AG04449 (cell line): ENCODE results near the gene PFN2.

Experiments
- CTCF ChIA-PET: fragments of 350-600 bp; formaldehyde crosslinking; extraction: SDS; loops from one replicate; lab custom pipeline; 2021; ENCODE audit warnings: antibody characterized with exemption; lab: Yijun Ruan, JAX
- POLR2A ChIA-PET: fragments of 400-600, 350-600 bp; formaldehyde crosslinking; extraction: SDS; loops from one replicate; lab custom pipeline; 2020; ENCODE audit warnings: antibody characterized with exemption, inconsistent platforms; lab: Yijun Ruan, JAX
- DNase-seq: peaks from one replicate; pipeline ENCODE4 v3.0.0-alpha.2; 2010; ENCODE audit warnings: low read depth, low spot score
- H3K4me3 ChIP-seq: 2 replicates; pipeline ENCODE4 v1.5.1; 2011; ENCODE audit warnings: low read depth, mild to moderate bottlenecking, control low read depth, low read length
- CTCF ChIP-seq: IDR thresholded peaks from one replicate; pipeline ENCODE4 v1.5.1; 2011; ENCODE audit warnings: mild to moderate bottlenecking, moderate library complexity, low read length, control low read depth, inconsistent platforms; ENCODE audit not compliant: insufficient read depth; ENCODE audit errors: missing control alignments

PFN2 gene

DNA sequence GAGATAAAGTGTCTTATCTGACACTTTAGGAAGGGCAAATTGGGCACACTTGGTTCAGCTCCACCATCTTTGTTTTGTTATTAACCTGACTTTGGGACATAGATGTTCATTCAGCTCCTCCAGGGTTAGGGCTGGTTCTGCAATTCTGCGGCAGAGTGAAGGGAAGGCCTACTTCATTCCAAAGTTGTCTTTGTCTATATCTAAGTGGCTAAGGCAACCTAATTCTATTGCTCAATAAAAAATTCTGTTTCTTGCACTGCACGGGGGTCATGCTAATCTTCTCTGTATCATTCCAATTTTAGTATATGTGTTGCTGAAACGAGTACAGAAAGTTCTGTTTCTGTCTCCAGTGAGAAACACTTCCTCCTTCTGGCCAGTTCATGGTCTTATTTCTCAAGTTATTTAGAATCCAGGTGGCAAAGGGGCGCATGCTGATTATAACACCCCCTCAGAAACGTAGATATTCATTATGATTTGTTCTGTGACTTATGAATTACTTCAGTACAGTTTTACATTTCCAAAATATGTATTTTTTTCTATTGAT, 53.5 kb downstream of the PFN2 start:
- no peak overlapping the region for H3K4me3 ChIP-seq
- ChIA-PET CTCF (interaction anchor here (0.7 kb wide), 1 partner anchor 137 kb away, joined by 3 read pairs; no protein-coding TSS in a partner anchor), POLR2A (no interaction called here)
- TF ChIP-seq CTCF, result no peak
- DNase-seq, result no peak
